Skin epidermis (tissue), 12 donors: ENCODE data around the gene SCYL1.
A peak's percentile ranks its signal among the peaks of the same experiment; 100 is the strongest.

Experiments used
- H3K27ac ChIP-seq, 21 experiments: fragments of 200-600 bp; sonication (generic) in 11 of 21; one replicate each; pipeline ENCODE4 v1.5.0; 2020; ENCODE audit warnings: mild to moderate bottlenecking in 3 of 21, inconsistent platforms in 2 of 21, moderate library complexity in 2 of 21
- H3K4me3 ChIP-seq, 7 experiments: fragments of 200-600 bp; sonication (generic) in 2 of 7; one replicate each; pipeline ENCODE4 v1.5.0; 2020; ENCODE audit warnings: inconsistent platforms in 2 of 7, mild to moderate bottlenecking in 2 of 7, moderate library complexity in 1 of 7

Gene SCYL1

DNA sequence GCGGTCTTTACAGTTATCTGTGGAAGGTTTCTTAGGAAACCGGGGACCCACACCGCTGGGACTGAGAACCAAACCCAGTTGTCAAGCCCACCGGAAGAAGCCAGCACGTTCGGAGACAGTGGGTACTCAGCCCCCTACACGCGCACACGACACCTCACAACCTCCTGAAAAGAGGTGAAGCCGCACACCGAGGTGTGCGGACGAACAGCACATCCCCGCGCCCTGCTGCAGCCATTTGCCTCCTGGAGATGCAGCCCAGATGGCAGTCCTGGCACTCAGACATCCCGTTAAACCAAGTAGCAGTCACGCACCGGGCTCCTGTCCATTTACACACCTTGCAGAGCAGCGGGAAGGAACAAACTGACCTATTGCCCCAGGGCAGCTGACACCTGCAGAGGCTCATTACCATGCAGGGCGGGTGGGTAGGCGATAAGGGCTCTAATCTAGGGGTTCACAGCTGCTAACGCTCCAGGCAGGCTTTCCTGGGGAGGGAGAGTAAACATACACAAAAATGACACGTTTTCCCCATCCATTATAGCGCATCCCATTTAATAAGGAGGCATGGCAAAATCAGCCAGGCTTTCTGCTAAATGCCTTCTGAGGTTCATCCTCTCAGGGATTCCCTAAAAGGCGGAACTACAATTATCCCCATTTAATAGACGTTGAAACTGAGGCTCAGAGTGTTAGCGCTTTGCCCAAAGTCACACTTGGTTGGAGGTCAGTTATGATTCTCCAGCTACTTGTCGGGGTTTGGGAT is 50.1 kb downstream of the SCYL1 start:
- Histone ChIP-seq H3K4me3 (peak overlapping the region; percentile 51 to 73 (median 70)), H3K27ac (peak overlapping the region; percentile 67 to 99 (median 93))

DNA sequence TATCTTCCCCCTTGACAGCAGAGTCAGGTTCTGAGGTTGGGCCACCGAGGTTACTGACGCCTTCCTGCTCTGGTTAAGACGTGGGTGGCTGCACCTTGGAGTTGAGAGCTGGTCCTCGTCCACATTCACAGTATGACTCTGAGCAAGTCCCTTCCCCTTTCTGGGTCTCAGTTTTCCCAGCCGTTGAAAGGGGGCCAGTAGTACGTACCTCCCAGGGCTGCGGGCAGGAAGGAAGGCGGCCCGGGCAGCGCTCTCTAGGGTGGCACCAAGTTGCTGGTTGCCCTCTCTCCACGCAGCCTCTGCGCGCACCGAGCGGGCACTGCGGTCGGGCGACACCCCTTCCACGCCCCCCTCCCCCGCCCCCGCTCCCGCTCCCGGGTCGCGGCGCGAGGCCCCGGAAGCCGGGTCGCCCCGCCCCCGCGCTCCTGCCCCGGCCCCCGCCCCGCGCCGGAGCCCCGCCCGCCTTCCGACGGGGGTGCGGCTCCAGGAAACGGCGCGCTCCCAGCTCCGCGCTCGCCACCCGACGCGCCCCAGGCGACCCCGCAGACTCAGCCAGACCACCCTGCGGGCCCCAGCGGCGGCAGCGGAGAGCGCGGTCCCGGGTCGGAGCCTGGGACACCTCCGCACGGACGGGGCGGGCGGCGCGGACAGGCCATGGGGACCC is 50.8 kb downstream of the SCYL1 start, which contains the start of gene EHBP1L1:
Gene EHBP1L1 (plus strand): TSS at position 486 of the 664 bp plus-strand sequence. CDS start 250 bp downstream, outside the sequence.
- H3K4me3 ChIP-seq, result peak within 1 kb of the TSS; percentile 51 to 73 (median 70)
- H3K27ac ChIP-seq, result peak within 1 kb of the TSS; percentile 84 to 99 (median 93)

DNA sequence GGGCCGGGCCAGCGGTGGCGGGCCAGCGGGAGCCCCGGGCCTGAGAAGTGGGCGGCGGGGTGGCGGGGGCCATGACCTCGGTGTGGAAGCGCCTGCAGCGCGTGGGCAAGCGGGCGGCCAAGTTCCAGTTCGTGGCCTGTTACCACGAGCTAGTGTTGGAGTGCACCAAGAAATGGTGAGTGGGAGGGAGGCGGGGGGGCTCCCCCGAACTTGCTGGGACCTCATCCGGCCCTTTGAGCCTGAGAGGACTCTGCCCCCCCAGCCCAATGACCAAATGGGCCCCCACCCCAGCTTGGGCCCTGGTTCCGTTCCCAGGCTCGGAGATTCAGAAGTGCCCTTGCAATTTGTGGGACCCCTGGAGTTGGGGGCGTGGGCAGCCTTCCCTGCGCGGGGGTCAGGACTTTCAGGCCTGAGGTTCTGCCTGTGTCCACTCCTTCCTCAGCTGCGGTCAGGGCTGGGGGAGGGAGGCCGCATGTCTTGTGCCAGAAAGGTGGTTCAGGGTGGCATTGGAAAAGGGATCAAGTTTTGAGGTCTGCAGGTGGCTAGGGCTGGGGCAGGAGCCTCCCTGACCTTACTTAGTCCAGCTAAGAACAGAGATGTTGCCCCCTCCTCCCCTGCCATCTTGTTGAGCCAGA is 51.5 kb downstream of the SCYL1 start:
- H3K4me3 ChIP-seq, result peak overlapping the region; percentile 51 to 73 (median 70)
- H3K27ac ChIP-seq, result peak overlapping the region; percentile 84 to 99 (median 93)

DNA sequence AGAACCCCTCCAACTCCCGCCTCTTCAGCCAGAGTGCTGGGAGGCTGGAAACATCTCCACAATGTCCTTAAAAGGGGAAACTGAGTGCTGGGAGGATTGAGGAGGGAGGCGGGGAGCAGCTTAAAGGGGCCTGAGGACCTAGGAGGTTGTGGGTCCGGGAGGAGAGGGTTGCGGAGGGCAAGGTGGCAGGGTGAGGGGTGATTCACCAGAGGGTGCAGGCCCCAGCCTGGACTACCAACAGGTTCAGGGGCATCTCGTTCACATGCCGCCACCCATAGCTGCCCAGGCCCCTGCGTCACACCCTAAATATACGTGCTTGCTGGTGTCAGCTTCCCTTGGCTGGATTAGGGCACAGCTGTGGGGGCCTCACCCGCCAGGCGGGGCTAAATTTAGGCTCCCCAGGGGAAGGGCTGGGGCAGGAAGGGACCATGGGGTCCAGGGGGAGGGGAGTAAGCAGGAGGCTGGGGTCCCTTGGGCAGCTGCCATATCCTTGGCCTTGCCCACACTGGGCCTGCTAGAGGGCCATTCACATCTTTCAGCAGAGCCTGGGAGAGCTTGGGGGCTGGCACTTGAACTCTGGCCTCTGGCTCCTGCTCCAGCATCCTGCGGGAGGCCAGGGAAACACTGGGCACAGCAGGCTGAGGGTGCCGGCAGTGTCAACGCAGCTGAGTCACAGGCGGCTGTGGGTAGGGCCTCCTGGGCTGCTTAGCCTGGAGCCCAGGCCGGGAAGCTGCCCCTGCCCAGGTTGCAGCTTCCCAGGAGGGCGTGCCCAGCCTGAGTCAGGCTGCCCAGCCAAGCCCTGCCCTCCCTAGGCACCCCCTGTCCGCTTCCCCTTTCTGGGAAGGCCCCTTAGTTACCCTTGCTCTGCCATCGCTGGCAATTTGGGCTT is 52.2 kb downstream of the SCYL1 start:
- Histone ChIP-seq H3K27ac (peak overlapping the region; percentile 84 to 99 (median 93)), H3K4me3 (peak overlapping the region; percentile 51 to 73 (median 70))

DNA sequence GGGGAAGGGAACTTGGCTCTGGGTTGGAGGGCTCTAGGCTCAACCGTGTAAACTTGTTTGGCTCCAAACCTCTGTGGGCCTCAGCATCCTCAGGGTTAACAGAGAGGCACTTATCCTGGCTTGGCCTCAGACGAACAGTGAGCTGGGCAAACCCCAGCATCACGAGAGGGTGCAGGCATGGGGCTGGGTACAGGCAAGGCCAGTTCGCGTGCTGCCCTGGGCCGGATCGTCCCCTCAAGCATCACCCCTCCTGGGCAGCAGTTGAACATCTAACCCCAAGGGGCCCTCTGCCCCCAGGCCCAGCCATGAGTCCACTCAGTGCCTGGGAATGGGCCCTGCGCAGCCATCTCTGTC is 52.9 kb downstream of the SCYL1 start:
- peak overlapping the region in 20 of 21 experiments; percentile 84 to 99 (median 94) for H3K27ac ChIP-seq

DNA sequence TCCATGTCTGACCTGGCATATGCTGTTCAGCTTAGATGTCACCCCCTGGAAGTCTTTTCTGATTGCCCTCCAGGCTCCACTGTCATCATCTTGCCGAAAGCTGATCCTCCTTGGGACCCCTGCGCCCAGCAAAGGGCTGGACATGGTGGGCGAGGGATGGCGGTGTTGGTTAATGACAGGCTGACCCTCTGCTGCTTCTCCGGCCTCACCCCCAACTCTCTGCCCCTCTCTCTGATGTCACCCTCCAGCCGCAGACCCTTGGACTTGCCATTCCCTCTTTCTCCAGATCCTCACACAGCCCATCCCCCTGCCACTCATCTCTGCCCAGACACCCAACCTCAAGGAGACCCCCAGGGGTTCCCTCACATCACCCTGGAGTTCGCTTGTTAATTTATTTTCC is 53.3 kb downstream of the SCYL1 start:
- Histone ChIP-seq H3K27ac (peak overlapping the region in 20 of 21 experiments; percentile 84 to 99 (median 94)), H3K4me3 (peak overlapping the region in 4 of 7 experiments; percentile 70 to 73 (median 71))

More for the DNA sequence above, 52.9 kb downstream of the SCYL1 start:
- H3K4me3 ChIP-seq, result peak overlapping the region; percentile 51 to 73 (median 70)

DNA sequence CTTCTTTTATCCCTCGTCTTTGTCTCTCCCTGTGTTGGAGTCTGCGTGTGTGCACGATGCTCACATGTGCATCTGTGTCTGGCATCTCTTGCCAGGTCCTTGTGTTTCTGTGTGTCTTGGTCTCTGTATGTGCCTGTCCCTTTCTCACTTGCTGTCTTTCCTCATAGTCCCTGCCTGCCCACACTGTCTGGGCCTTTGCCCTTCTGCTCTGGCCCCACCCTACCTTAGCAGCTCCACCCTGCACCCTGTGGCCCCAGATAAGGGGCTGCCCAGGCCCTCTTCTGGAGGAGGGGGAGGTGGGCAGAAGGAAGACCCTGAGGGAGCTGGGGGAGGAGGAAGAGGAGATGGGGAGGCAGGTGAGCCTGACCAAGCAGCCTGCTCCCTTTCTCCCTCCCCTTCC is 53.8 kb downstream of the SCYL1 start:
- Histone ChIP-seq H3K27ac (peak overlapping the region in 12 of 21 experiments; percentile 21 to 99 (median 94)), H3K4me3 (no peak overlapping the region)

DNA sequence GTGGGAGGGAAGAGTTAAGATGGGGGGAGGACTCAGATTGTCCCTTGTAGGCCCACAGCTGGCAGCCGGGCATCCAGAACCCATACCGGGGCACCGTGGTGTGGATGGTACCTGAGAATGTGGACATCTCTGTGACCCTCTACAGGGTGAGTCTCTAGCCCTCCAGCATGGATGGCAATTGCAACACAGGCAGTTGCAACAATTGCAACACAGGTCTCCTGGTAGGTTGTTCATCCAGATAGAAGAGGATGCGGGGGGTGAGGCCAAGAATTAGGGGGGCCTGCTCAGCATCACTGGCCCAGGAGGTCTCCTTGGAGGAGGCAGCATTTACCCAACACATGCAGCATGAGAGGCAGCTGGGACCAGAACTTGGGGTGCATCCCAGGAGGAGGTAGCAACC is 54.4 kb downstream of the SCYL1 start:
- H3K4me3 ChIP-seq, result no peak overlapping the region
- H3K27ac ChIP-seq, result peak overlapping the region in 2 of 21 experiments; percentile 21 to 95

DNA sequence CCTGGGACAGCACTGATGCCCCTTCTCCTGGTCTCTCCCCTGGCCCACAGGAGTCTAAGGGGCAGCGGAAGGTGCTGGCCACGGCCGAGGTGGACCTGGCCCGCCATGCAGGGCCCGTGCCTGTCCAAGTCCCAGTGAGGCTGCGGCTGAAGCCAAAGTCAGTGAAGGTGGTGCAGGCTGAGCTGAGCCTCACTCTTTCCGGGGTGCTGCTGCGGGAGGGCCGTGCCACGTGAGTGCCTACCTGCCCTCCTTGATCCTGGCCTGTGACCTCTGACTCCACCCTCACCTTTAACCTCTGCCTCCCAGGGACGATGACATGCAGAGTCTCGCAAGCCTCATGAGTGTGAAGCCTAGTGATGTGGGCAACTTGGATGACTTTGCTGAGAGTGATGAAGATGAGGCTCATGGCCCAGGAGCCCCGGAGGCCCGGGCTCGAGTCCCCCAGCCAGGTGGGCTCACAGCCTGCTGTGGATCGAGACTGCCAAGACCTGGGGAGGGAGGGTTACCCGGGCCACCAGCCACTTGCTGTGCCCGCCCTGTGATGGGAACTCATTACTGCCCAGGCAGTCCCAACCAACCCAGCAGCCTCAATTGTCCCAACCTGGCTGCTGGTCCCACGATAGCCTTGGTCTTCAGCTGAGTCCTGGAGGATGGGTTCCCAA is 55.3 kb downstream of the SCYL1 start:
- H3K4me3 ChIP-seq, result no peak overlapping the region
- H3K27ac ChIP-seq, result no peak overlapping the region

DNA sequence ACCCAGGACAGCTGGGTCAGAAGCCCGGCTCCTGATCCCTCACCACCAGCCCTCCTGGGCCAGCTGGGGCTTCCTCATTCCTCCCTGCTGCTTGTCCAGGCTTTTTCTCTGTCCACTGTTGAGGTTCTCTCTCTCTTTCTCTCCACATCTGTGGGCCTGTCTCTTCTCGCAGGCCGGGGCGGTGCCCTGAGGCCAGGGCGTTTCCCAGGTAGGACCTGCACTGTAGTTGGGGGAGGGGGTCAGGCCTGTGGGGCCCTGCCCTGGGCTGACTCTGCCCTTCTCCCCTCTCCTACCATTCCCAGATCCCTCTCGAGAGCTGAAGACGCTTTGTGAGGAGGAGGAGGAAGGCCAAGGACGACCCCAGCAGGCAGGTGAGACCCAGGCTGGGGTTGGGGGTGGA is 55.9 kb downstream of the SCYL1 start:
- Histone ChIP-seq H3K4me3 (no peak overlapping the region), H3K27ac (peak overlapping the region in 1 of 21 experiments; percentile 9)

DNA sequence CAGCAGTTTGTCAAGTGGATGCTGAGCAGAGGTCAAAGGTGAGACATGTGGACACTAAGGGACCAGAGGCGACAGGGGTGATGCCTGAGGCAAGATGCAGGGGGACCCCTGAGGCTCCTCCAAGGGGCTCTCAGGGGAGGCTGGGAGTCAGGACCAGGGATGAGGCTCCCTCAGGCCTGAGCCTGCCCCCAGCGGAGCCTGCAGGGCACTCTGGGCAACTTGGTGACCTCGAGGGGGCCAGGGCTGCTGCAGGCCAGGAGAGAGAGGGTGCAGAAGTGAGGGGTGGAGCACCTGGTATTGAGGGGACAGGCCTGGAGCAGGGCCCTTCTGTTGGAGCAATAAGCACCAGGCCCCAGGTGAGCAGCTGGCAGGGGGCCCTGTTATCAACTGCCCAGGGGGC is 57.0 kb downstream of the SCYL1 start:
- H3K27ac ChIP-seq, result peak overlapping the region in 1 of 21 experiments; percentile 3
- no peak overlapping the region for H3K4me3 ChIP-seq

DNA sequence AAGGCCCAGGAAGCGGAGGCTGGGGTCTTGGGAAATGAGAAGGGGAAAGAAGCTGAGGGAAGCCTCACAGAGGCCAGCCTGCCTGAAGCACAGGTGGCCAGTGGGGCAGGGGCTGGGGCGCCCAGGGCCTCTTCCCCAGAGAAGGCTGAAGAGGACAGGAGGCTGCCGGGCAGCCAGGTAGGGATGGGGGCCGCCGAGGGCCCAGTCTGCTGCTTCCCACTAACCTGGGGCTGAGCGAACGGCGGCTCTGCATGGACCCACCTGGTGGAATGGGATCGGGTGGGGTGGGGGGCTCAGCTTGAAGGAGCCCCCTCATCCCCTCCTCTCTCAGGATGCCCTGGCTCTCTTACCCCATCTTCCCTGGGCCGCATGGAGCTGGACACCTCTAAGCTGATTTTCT is 58.7 kb downstream of the SCYL1 start:
- Histone ChIP-seq H3K4me3 (no peak overlapping the region), H3K27ac (peak overlapping the region in 2 of 21 experiments; percentile 3 to 16)

DNA sequence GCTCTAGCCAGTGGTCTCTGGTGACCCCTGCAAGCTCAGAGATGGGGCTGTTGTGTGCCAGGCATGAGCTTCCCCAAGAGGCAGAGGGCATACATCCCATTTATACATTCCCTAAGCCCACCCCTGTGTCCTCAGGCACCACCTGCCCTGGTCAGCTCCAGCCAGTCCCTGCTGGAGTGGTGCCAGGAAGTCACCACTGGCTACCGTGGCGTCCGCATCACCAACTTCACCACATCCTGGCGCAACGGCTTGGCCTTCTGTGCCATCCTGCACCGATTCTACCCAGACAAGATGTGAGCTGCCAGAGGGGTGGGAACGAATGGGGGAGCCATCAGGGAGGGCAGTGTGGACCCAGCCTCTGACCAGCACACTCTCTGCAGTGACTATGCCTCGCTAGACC is 59.2 kb downstream of the SCYL1 start:
- H3K27ac ChIP-seq, result peak overlapping the region in 2 of 21 experiments; percentile 16 to 60
- no peak overlapping the region for H3K4me3 ChIP-seq

DNA sequence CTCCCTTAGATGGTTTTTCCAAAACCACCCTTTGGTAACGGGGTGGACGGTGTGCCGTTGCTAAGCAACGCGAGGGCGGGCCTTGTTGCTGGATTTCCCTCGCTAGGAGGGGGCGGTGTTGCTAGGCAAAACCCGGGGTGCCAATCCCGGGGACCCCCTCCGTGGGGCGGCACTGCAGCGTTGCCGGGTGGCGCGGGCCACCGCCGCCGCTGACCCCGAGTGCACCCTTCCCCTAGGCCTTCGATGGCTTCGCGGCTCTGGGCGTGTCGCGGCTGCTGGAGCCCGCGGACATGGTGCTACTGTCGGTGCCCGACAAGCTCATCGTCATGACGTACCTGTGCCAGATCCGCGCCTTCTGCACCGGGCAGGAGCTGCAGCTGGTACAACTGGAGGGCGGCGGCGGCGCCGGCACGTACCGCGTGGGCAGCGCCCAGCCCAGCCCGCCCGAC is 59.9 kb downstream of the SCYL1 start:
- Histone ChIP-seq H3K27ac (peak overlapping the region in 1 of 21 experiments; percentile 60), H3K4me3 (no peak overlapping the region)

DNA sequence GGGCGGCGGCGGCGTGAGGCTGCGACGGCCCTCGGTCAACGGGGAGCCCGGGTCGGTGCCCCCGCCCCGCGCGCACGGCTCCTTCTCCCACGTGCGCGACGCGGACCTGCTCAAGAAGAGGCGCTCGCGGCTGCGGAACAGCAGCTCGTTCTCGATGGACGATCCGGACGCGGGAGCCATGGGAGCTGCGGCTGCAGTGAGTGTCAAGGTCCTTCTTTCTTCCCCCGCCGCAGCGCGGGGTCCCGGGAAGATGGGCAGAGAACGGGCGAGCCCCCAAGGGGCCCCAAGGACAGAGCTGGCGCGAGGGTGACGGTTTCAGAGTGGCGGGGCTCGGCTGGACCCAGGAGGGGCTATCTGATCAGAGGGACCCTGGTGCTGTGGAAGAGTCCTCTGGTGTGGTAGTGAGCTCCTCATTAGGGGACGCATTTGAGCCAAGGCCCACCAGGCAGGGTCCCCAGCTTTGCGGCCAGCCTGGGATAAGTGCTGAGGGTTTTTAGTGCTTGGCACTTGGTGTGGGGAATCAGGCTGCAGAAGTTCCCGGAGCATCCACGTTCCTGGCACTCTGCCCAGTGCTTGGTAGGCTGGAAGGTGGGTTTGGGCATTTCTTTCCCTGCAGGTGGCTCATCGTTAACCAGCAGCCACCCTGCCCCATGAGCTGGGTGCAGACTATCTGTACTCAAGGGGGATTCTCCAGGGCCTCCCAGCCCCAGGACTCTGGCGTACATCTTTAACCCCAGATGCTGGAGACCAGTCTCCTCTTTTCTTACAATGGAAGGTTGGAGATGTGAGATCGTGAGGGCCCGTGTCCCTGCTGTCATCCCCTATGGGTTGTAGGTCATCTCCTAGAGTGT is 60.7 kb downstream of the SCYL1 start:
- H3K4me3 ChIP-seq, result no peak overlapping the region
- peak overlapping the region in 6 of 21 experiments; percentile 14 to 86 (median 80) for H3K27ac ChIP-seq

DNA sequence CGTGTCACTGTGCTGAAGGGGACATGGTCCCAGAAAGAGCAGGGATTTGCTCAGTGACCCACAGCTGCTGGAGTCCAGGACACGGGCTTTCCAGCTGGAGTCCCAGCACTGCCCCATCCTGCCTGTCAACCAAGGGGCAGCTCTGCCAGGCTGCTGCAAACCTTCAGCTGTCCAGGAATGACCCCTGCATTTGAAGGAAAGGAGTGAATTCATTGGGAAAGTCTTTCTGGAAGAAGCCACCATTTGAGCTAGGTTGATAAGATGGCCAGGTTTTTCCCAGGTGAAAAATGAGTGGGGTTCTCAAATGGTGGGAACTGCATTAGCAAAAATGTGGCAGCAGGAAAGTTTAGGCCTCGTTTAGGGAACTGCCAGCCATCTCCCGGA is 61.4 kb downstream of the SCYL1 start:
- H3K27ac ChIP-seq, result peak overlapping the region in 11 of 21 experiments; percentile 14 to 86 (median 78)
- H3K4me3 ChIP-seq, result no peak overlapping the region

DNA sequence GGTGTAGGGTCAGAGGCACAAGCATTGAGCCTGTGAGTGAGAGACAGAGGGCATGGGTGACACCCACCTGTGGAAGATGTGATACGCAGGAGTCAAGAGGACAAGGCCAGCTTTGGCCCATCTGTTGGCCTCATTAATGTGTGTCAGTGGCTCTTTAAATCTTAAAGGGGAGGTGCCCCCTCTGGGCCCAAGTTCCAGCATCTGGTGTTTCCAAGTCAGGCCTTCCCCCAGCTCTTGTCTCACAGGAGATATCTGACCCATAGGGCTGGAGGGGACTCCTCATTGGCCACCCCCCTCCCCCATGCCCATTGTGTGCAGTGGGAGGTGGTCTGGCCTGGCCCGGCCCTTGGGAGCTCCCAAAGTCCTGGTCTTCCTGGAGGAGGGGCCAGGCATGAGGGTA is 61.8 kb downstream of the SCYL1 start:
- peak overlapping the region in 16 of 21 experiments; percentile 17 to 86 (median 73) for H3K27ac ChIP-seq
- peak overlapping the region in 1 of 7 experiments; percentile 5 for H3K4me3 ChIP-seq
